Suppressor macrophage (primary cell): ENCODE measurements around the gene P2RY14.

Experiments
- DNase-seq, 4 experiments: peaks; one replicate each; pipeline ENCODE4 v3.0.0-alpha.2; 2020 to 2022

P2RY14 gene

DNA sequence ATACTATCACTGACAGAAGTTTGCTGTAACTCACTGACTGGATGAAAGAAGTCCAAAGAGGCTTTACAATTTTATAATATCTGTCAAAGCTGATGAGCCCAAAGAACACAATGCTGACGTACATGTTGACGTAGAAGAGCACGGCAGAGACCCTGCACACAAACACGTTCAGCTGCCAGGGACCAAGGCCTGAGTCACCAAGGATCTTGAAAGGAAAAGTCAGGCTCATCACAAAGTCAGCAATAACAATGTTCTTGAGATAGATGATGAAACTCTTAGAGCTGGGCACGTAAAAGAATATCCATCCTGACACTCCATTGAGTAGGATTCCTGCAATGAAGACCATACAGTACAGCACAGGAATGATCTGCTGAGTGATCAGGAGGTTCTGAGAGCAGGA, 64.5 kb downstream of the P2RY14 start:
- no peak for DNase-seq

DNA sequence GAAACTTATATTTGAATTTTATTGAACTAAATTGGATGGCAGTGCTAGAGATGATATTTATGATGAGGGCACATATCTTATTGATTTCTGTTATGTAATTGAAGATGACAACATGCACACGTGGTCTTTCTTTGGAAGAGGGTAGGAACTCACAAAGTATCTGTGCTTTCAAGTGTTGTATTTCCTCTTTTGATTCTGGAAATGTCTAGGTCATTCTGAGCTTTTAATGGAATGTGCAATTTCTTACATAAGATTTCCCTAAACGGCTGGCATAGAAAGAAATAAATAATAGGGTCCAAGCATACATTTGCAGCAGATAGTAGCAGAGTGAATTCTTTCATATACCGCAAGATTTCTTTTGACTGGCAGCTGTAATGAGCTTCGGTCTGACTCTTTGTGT, 65.2 kb downstream of the P2RY14 start:
- peak in 3 of 4 experiments; percentile 12 to 48 (median 33) for DNase-seq

DNA sequence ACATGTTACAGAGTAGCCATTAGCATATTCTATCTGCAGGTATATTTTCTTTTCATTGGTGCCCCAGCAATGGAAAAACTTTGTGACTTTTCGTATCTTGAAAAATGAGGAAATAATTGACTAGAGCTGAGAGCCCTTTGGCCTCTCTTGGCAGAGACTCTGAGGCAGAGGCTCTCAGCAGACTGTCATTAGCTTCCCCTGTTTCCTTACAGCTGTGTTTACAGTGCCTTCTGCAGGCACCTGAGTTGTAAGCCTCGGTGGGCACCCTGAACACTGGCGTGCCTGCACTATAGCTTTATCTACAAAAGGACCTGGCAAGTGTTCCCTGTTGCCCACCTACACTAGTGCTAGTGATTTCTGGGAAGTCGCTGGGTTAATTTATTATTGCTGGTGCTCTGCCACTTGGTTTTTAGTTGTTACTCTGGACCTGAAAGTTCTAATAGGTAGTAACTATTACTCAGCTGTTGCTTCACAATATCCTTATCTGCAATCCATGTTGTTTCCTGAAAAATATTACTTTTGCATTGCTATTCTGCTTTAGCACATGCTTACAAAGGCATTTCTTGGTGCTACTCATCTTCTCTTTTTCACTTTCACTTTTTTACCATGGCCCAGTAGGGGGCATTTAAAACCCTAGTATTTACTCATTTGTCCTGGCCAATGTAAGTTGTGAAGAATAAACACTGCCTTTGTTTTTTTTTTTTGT, 67.5 kb downstream of the P2RY14 start:
- peak; percentile 6 to 58 (median 37) for DNase-seq

DNA sequence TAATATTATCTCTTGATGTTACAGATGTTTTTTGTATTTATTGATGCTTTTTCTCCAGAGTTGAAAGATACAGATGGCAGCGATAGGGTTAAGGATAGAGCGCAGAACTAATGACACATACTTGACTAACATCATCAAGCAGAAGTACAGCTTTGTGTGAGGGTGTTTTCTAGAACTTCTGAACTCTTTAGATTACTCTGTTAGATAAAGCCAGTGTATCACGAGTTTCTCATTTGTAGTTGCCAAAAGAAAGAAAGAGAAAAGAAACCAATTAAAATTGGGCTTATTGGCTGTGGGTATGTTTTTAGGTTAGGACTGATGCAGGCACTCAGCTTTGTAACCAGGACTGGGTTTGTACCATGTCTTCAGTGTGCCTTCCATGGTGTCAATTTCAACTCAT, 68.7 kb downstream of the P2RY14 start:
- no peak for DNase-seq

DNA sequence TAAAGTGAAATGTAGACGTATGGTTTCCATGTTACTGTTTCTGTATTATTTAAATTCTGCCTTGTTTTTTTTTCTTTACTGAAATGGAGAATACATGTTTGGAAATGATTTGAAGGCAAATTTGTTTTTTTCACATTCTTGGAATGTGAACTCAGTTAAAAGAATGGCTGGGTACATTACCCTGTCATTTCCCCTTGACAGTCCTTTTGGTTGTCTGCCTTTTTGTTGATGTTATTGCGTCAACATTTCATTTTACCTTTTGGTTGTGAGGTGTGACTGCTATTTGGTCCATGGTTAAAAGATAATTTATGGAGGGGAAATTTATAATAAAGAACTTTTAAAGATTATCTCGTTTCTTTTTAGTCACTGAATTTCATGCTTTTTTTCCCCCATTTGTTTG, 72.1 kb downstream of the P2RY14 start:
- no peak for DNase-seq

DNA sequence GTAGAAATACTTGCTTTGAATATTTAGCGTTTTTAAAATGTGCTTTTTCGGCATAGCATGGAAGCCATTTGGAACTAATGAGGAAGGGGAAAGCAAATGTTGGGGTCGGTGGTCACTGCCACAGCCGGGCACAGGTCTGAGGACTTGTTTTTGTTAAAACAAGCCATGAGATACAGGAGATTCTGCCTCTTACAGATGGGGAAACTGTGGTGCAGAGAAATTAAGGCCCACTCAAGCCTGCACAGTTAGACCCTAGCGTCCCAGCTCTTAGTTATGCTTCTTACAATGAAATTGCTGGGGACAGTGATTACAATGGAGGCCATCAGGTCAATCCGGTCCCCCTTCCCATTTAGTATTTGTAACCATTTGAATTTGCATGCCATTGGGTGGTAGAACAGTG, 72.9 kb downstream of the P2RY14 start:
- no peak for DNase-seq

DNA sequence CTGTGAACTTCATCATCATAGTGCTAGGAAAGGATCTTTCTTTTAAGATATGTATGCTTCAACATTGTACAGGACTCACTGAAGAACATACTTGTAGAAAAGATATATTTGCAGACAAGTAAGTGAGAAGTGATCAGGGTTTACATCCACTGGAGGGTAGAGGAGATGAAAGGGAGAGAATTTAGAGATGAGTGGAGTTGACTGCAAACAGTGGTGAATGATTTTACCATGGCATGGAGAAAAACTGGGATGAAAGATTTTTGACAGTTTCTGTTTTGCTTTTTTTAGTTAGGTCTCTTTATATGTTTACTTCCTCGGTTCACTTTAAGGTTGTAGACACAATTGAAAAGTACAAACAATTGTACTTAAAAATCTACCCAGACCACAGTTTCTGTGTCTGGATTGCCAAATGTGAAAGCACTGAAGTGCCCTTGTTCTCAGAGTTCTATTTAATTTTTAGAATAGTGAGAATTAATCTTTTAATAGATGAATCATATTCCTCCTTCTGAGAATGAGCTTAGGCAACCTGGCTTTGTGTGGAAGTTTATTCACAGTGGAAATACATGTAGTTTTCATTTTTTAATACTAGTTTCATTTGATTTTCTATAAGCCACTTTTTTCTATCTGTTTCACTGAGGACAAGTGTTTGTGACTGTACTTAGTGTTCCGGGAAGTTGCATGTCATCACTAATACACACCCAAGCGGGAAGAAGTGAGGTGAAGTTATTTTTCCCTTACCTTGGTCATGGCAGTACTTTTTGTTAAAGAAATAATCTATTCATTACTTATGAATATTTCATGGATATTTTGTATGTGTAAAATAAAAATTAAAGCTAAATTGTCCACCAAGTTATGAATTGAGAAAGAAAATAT, 73.6 kb downstream of the P2RY14 start:
- DNase-seq, result no peak

DNA sequence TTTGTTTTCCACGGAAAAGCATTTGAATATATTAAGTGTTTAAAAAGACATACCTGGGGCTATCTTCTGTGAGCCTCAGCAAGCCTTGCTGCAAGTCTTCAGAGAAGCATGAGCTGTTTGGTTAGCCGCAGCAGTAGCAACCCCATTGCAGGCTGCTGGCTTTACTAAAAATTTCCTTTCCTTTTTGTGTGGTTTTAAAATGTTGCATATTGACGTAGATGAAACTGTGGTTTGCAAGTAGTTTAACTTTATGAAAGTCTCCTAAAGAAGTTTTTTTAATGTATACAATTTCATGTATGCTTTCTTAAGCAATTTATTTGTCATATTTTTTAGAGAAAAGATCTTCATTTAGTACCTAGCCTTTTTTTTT, 75.3 kb downstream of the P2RY14 start, which contains the start of gene GPR171:
Gene GPR171, minus strand, starts transcription at position 166 of the 370 bp plus-strand sequence. CDS start 3,830 bp downstream, outside the sequence.
- DNase-seq, result no peak

DNA sequence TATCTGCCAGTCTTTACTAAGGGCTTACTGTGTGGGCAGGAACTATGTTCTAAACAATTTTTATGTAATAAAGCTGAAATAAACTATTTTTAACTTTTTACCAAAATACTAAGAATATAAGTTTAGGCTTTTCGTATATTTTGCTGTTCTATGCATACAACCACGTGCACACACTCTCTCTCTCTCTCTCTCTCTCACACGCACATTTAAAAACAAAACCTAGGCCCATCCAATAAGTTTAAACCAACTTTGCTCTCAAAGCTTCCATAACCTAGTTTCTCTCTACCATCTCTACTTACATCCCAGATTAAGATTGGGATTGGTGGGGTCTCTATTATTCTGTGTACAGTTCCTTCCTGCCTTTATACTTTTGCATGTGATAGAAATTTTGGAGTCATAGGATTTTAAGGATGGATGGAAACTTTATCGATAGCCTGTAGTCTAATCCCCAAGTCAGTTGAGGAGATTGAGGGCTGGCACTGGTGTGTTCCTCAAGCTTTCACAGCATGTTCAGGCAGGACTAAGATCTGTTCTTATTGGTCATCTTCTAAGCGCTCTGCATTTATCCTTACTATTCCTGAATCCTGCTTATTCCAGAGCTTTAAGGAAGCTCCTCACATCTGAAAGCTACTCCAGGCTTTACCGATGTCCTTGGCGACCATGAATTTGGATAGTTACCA, 77.2 kb downstream of the P2RY14 start:
- DNase-seq, result no peak

- no peak for DNase-seq
These were observed 77.8 kb downstream of the P2RY14 start for GRCh38 chr3:151200586-151200985.

DNA sequence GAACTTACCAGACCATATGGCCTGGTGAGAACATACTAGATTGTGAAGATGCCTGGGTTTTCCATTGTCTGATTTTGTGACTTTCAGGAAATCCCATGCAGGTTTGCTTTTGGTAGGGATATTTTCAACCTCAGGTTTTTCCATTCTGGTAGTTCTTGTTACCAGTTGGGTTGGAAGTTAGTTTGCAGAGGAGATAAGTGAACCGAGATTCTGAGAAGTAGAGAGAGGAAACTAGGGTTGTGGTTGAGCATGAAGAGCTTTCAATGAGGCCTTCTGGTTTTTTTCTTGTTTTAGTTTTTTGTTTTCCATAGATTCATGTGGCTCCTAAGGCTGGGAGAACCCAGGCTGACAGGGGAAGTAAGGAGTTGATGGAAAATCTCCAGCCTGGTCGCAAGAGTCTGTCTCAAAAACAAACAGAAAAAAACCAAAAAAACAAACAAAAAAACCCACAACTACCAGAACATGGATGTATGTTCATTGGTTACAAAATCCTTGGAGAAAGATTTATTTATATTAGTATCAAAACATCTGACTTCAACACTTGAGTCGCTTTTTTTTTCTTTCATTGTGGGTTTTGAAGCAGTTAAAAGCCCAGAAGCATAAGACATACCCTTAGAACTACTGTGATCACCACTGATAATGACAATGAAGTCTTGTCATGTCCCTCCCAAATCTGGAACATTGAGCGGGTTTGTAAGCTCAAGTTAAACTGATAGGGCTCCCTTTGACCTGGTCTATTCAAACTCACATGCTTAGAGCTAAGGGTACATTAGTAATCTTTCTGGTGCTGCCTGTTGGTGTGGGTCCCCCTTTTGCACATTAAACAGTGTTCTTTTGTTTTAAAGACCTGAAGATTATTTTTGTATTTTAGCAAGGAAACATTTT, 78.5 kb downstream of the P2RY14 start:
- DNase-seq, result no peak

GRCh38 chr3:151198849-151199248, 79.5 kb downstream of the P2RY14 start:
- no peak for DNase-seq

DNA sequence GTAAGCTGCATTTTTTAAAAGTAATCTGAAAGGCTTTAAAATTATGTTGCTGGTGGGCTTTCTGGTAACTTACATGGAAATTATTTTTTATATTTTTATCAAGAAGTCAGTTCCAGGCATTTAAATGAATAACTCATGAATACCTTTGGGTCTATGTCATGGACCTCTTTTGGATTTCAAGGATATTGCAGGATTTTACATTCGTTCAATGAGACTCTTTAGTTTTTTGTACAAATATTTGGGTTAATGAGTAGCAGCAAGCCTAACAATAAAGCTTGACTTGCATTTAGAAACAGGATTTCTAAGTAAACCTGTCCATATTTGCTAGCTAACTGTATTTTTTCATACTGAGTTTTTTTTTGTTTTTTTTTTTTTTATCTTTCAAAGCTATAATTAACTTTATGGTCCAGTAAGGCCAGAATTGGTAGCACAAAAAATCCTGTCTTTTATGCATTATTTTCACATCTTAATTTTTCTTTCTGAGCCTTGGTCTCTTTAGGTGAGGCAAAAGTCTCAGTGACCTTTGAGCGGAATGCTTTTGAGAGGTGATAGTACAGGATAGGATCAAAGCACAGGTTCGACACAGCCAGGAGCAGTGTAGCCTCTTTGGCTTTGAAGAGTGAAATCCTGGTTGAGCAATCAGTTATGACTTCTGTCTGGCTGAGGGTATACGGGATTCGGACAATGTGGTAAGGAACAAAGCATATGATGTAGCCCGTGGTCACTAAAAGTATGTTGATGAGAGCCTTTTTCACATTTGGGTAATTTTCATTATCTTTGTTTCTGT, 80.2 kb downstream of the P2RY14 start:
- no peak for DNase-seq

DNA sequence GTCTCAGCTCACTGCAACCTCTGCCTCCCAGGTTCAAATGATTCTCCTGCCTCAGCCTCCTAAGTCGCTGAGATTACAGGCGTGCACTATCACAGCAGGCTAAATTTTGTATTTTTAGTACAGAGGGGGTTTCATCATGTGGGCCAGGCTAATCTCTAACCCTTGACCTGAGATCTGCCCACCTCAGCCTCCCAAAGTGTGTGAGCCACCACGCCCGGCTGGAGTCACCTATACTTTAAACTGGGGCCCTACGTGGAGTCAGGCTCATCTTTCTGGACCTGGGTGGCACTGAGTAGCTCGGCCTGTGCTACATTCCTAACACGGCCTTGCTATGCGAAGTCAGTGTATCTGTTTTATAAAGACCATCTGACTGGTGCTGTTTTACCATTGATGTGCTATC, 81.1 kb downstream of the P2RY14 start:
- DNase-seq, result no peak

DNA sequence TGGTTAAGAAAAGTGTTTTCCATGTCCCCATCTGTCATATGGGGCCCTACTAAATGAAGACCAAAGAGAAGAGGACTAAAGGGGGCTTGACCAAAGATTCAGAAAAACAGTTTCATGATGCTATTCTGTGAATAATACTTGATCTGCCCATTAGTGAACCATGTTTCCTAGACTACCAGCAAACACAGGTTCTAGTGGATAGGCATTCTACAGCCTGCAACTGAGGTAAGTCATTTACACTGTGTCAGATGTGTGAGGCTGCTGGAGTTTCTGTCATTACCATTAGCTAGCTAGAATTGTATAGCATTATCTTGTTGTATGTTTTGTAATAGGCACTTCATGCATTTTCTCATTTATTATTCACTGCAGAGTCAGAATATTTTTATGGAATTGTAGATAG, 81.9 kb downstream of the P2RY14 start:
- no peak for DNase-seq

- DNase-seq, result no peak
These were observed 82.5 kb downstream of the P2RY14 start for GRCh38 chr3:151195826-151196225.

DNA sequence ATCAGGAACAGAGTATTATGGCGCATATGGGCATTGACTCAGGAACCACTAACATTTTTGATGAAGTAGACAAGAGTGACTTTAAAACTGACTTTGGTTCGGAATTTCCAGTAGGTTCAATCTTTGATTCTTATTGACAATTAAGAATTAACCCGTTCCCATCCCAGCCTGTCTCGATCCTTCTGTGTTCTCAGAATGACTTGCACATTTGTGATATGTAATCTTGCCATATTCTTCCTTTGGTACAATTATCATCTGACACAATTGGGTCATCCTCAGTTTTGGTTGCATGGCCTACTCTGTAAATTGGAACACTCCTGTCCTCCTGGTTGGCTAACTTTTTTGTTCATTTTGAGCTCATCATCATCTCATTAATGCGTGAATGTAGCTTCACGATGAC, 85.8 kb downstream of the P2RY14 start:
- DNase-seq, result no peak

DNA sequence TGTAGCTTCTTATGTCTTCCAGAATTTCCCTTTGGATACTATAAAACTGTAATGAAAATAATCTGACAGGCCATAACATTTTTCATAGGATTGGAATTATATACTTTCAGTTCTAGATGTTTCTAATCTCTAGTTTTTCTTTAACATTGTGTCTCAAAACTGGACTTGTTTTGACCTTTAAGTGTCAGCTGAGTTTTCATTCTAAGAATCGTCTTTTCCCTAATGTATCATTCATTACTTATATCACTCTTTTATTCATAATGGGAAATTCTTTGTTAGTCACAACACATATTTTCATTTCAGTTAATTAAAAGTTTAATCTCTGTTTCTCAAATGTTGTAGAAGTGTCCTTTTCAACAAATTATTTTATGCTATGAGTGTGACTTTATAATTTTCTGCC, 87.2 kb downstream of the P2RY14 start:
- DNase-seq, result no peak

DNA sequence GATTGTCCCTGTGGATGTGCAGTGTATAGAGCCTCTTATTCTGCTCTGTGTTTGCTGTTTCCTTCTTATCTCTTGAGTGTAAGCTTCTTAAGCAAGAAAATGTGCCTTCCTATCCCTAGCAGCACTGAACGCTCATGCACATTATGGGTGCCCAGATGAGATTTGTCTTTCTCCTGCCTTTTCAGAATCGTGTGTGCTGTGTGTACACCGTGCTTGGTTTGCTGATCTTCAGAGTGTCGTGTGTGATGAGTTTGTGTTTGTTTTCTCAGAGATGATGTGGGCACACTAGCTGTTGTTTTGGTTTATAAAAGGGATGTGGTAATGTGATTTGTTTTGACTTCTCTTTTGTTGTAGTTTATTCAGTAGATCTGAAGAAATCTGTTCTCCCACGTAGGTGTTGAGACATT, 95.1 kb downstream of the P2RY14 start:
- peak; percentile 24 to 73 (median 52) for DNase-seq

DNA sequence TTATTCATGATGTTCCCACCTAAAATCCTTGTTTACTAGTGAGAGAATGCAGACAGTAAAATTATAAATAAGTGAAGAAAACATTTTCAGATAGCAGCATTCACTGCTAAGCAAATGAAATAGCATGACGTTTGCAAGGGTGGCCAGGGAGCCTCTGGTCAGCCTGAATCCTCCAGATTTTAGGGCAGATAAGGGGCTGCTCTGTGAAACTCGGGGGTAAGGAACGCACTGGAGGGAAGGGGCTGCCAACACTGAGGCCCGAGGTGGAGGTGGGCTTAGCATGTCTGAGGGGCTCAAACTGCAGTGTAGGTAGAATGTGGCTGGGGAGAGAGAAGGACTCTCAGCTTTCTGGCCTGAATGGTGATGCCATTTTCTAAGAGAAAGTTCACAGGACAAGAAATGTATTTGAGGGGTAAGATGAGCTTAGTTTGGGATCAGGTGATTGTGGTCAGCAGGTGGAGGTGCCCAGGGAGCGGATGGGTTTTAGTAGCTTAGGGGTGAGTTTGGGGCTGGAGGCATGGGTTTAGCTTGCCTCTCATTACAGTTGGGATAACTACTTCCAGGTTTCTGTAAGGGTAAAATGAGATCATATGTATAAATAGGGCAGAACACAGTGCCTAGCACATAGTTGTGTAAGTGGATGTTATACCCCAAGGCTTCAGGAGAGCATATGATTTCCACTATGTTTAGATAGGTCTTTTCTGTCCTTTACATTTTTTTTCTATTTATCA, 95.8 kb downstream of the P2RY14 start:
- peak in 3 of 4 experiments; percentile 14 to 53 (median 53) for DNase-seq
